Neuronal stem cell (in vitro differentiated cells): ENCODE measurements around the gene TLE3.

Experiments used
- DNase-seq: peaks from one replicate; pipeline ENCODE4 v3.0.0-alpha.2; 2013; ENCODE audit warnings: low spot score
- H2AFZ ChIP-seq: one replicate; pipeline ENCODE4 v1.6.1; 2013; ENCODE audit warnings: mild to moderate bottlenecking, low read length, inconsistent platforms
- H2AK5ac ChIP-seq: 2 replicates; pipeline ENCODE4 v1.6.1; 2013; ENCODE audit warnings: low read depth, mild to moderate bottlenecking, inconsistent platforms, low read length, moderate library complexity, mixed read lengths
- H2BK120ac ChIP-seq: 2 replicates; pipeline ENCODE4 v1.6.1; 2013; ENCODE audit warnings: low read depth, mild to moderate bottlenecking, inconsistent platforms, low read length, moderate library complexity, mixed read lengths
- H2BK12ac ChIP-seq: one replicate; pipeline ENCODE4 v1.6.1; 2013; ENCODE audit warnings: low read length, inconsistent platforms
- H2BK15ac ChIP-seq: 2 replicates; pipeline ENCODE4 v1.6.1; 2013; ENCODE audit warnings: mild to moderate bottlenecking, low read length, inconsistent platforms, mixed read lengths
- H2BK5ac ChIP-seq: one replicate; pipeline ENCODE4 v1.6.1; 2013; ENCODE audit warnings: inconsistent platforms, mild to moderate bottlenecking, low read length, moderate library complexity
- H3K14ac ChIP-seq: one replicate; pipeline ENCODE4 v1.6.1; 2013; ENCODE audit warnings: low read length, inconsistent platforms
- H3K18ac ChIP-seq: 2 replicates; pipeline ENCODE4 v1.6.1; 2013; ENCODE audit warnings: low read length, inconsistent platforms
- H3K23ac ChIP-seq: 2 replicates; pipeline ENCODE4 v1.6.1; 2013; ENCODE audit warnings: low read depth, mild to moderate bottlenecking, mixed read lengths, low read length, inconsistent platforms; ENCODE audit not compliant: poor library complexity
- H3K27ac ChIP-seq: replicated peaks from 3 replicates; pipeline ENCODE4 v1.5.1; 2013; ENCODE audit warnings: low read length, inconsistent platforms
- H3K27me3 ChIP-seq, 3 experiments: 2 replicates each; pipeline ENCODE4 v1.6.1; 2013; ENCODE audit warnings: low read length in 3 of 3, mild to moderate bottlenecking in 2 of 3, inconsistent platforms in 1 of 3, low read depth in 1 of 3, mixed read lengths in 1 of 3, moderate library complexity in 1 of 3; ENCODE audit not compliant: control insufficient read depth in 3 of 3, insufficient read depth in 3 of 3
- H3K36me3 ChIP-seq, 2 donors: replicated peaks in 1 of 2; 2 replicates each; pipeline ENCODE4 v1.6.1; 2013; ENCODE audit warnings: low read length in 2 of 2; ENCODE audit not compliant: control insufficient read depth in 2 of 2, insufficient read depth in 2 of 2
- H3K4ac ChIP-seq: 2 replicates; pipeline ENCODE4 v1.6.1; 2013; ENCODE audit warnings: inconsistent platforms, mild to moderate bottlenecking, low read length, moderate library complexity
- H3K4me1 ChIP-seq, 2 donors: 1 replicate in 1 of 2; 2 replicates in 1 of 2; pipeline ENCODE4 v1.6.1; 2013; ENCODE audit warnings: low read length in 2 of 2, low read depth in 1 of 2; ENCODE audit not compliant: control insufficient read depth in 2 of 2, insufficient read depth in 1 of 2
- H3K4me2 ChIP-seq: one replicate; pipeline ENCODE4 v1.6.1; 2013; ENCODE audit warnings: mild to moderate bottlenecking, low read length, inconsistent platforms; ENCODE audit not compliant: insufficient read depth, poor library complexity, severe bottlenecking
- H3K4me3 ChIP-seq, 2 donors: 2 replicates each; pipeline ENCODE4 v1.5.1; 2013; ENCODE audit warnings: low read length in 2 of 2, mild to moderate bottlenecking in 2 of 2, inconsistent platforms in 1 of 2, moderate library complexity in 1 of 2
- H3K79me1 ChIP-seq: one replicate; pipeline ENCODE4 v1.6.1; 2013; ENCODE audit warnings: low read depth, mild to moderate bottlenecking, inconsistent platforms, low read length, moderate library complexity
- H3K9ac ChIP-seq: one replicate; pipeline ENCODE4 v1.6.1; 2013; ENCODE audit warnings: mild to moderate bottlenecking, low read depth, low read length, inconsistent platforms; ENCODE audit not compliant: poor library complexity
- H3K9me3 ChIP-seq, 2 donors: replicated peaks in 1 of 2; 2 replicates each; pipeline versions ENCODE3 to v1.6.1; 2013; ENCODE audit warnings: low read length in 2 of 2, mild to moderate bottlenecking in 2 of 2, inconsistent platforms in 1 of 2, low read depth in 1 of 2, mixed read lengths in 1 of 2, moderate library complexity in 1 of 2; ENCODE audit not compliant: control insufficient read depth in 2 of 2, insufficient read depth in 1 of 2
- H4K8ac ChIP-seq: one replicate; pipeline ENCODE4 v1.6.1; 2013; ENCODE audit warnings: low read depth, mild to moderate bottlenecking, inconsistent platforms, low read length, moderate library complexity
- H4K91ac ChIP-seq: one replicate; pipeline ENCODE4 v1.6.1; 2013; ENCODE audit warnings: low read length, low read depth, mild to moderate bottlenecking, inconsistent platforms; ENCODE audit not compliant: poor library complexity
- WGBS, 2 donors: extraction: QIAGEN DNeasy Blood & Tissue Kit; methylation state at CpG; one replicate each; pipeline ENCODE4 v1.1.7; 2013; ENCODE audit warnings: missing lambda C conversion rate in 2 of 2, mixed read lengths in 1 of 2; ENCODE audit not compliant: insufficient read length in 2 of 2, insufficient replicate concordance in 1 of 2; ENCODE audit errors: extremely low coverage in 2 of 2; 5-methylcytosine and 5-hydroxymethylcytosine counted together

The TLE3 gene

DNA sequence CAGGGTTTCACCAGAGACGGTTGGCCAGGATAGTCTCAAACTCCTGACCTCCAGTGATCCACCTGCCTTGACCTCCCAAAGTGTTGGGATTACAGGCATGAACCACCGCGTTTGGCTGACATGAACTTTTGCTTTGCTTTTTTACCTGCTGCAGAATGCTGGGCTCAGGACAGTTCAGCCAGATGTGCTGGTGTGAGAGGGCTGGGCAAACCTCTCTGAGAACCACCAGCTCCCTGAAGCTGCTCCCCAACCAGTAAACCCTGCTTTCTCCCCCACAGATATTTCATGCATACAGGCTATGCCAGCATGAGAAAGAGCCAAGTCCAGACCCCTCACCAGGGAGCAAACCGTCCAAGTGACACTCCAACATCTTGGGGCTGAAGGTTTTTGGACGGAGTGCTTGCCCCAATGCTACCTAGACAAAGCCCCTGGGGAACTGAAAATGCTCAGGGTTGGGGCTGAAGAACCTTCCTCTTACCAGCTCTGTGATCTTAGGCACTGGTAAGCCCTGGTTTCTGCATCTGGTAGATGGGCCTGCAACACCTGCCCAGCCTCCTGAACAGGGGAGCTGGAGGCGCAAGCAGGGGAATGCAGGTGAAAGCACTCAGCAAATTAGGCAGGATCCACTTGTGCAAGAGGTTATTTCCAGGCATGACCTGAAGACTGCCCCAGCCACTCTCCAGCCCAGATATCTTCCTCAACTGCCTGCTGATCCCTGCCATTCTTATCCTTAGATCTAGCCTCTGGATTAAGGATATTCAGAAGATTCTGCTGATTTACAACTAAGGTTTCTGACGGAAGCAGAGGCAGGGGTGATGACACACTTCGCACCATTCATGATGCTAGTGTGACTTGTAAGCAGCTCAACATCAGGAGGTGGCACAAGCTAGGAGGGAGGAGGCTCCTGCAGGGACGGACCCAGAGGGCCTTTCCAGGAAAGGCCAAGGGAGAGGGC is 78.8 kb downstream of the TLE3 start:
- DNase-seq, result no peak
- no peak overlapping the region for H2BK120ac ChIP-seq
- no peak overlapping the region for H3K4me2 ChIP-seq
- H3K14ac ChIP-seq, result no peak overlapping the region
- H3K9me3 ChIP-seq, result peaks cover 4 to 6% of the 10 kb centered on the region in 2 donors
- H2BK12ac ChIP-seq, result no peak overlapping the region
- WGBS, 2 donors, result no CpG with 5 or more reads among the region's 9 CpGs
- no peaks in the 10 kb centered on the region for H3K36me3 ChIP-seq
- H4K91ac ChIP-seq, result no peak overlapping the region
- no peak overlapping the region for H3K27ac ChIP-seq
- peaks cover 7 to 13% of the 10 kb centered on the region in 2 donors for H3K4me1 ChIP-seq
- no peak overlapping the region for H3K4ac ChIP-seq
- no peak overlapping the region for H2BK15ac ChIP-seq
- H3K23ac ChIP-seq, result no peak overlapping the region
- no peak overlapping the region for H3K18ac ChIP-seq
- H2BK5ac ChIP-seq, result no peak overlapping the region
- H4K8ac ChIP-seq, result no peak overlapping the region
- H3K9ac ChIP-seq, result no peak overlapping the region
- no peak overlapping the region for H3K4me3 ChIP-seq
- H3K79me1 ChIP-seq, result no peaks in the 10 kb centered on the region
- H2AFZ ChIP-seq, result no peak overlapping the region
- peaks cover 0 to 28% (median 0%) of the 10 kb centered on the region in 3 experiments for H3K27me3 ChIP-seq
- no peak overlapping the region for H2AK5ac ChIP-seq

DNA sequence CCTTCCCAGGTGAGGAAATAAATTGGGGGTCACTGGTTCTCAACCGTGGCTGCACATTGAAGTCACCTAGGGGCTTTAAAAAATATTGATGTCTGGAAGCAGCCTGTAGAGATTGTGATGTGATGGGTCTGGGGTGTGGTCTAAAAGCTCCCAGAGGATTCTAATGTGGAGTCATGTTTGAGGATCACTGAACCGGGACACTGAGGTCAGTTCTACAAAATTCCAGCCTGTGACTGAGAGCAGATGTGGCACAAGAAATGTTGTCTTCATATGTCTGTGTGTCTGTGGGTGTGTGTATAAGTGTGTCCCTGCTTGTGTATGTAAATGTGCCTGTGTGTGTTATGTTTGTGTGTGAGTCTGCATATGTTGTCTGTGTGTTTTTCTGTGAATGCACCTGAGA is 79.9 kb downstream of the TLE3 start:
- Histone ChIP-seq H4K91ac (no peak overlapping the region), H3K23ac (no peak overlapping the region), H2AFZ (no peak overlapping the region), H3K9me3 (peaks cover 4 to 6% of the 10 kb centered on the region in 2 donors), H2BK120ac (no peak overlapping the region), H3K4me3 (no peak overlapping the region), H2BK5ac (no peak overlapping the region), H3K4ac (no peak overlapping the region), H3K27me3 (peaks cover 0 to 32% (median 0%) of the 10 kb centered on the region in 3 experiments), H3K18ac (no peak overlapping the region), H2BK15ac (no peak overlapping the region), H3K79me1 (no peaks in the 10 kb centered on the region), H3K4me1 (peaks cover 1 to 11% of the 10 kb centered on the region in 2 donors), H3K27ac (no peak overlapping the region), H4K8ac (no peak overlapping the region), H3K9ac (peak overlapping the region; percentile 24), H2AK5ac (no peak overlapping the region), H3K36me3 (no peaks in the 10 kb centered on the region), H3K4me2 (no peak overlapping the region), H2BK12ac (no peak overlapping the region), H3K14ac (no peak overlapping the region)
- no CpG with 5 or more reads among the region's 2 CpGs for WGBS, 2 donors
- no peak for DNase-seq

DNA sequence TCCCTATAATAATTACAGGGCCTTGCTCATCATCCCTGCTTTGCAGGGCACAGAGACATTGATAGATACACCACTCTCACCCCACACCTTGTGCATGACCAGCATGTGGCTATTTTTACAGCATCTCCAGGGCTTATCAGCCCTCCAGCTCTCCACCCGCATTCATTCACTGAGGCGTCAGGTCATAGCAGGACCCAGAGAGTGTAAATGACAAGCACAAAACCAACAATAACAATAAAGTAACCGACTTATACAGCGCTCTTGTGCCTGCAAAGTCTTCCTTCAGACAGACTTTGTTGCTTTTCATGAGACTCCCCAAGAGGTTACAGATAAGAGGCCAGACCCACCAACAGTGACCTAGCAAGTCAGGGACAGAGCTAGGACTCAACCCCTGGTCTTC is 80.7 kb downstream of the TLE3 start:
- Histone ChIP-seq H3K4me2 (no peak overlapping the region), H3K9me3 (peaks cover 1 to 2% of the 10 kb centered on the region in 2 donors), H3K9ac (no peak overlapping the region), H3K79me1 (no peaks in the 10 kb centered on the region), H3K27ac (no peak overlapping the region), H2AFZ (no peak overlapping the region), H3K4ac (no peak overlapping the region), H3K23ac (no peak overlapping the region), H2BK5ac (no peak overlapping the region), H4K8ac (no peak overlapping the region), H3K18ac (no peak overlapping the region), H2BK15ac (no peak overlapping the region), H2BK12ac (no peak overlapping the region), H4K91ac (no peak overlapping the region), H3K14ac (no peak overlapping the region), H3K4me3 (no peak overlapping the region), H3K36me3 (no peaks in the 10 kb centered on the region), H3K27me3 (peaks cover 0 to 38% (median 0%) of the 10 kb centered on the region in 3 experiments), H3K4me1 (peaks cover 0 to 11% of the 10 kb centered on the region in 2 donors), H2AK5ac (no peak overlapping the region), H2BK120ac (no peak overlapping the region)
- DNase-seq, result no peak
- no CpG with 5 or more reads among the region's 4 CpGs for WGBS, 2 donors

DNA sequence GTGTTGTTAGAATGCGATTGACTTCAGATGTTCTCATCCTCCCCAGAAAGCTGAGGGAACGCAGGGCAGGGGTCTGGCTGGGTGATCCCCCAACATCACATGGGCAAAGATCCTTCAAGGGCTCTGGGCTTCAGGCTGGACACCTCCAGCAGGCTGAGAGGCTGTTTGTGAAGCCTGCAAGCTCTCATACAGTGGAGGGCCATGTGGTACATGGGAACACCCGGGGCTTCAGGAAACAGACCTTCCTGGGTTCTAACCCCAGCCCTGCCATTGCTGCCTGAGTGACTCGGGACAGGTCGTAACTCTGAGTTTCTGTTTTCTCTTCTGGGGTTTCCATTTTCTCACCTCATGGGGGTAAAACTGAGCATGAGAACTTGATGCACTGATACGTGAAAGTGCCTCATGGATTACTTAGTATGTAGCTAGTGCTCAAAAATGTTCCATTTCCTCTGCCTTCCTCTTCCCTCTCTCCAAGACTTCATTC is 81.2 kb downstream of the TLE3 start:
- H3K4me2 ChIP-seq, result no peak overlapping the region
- no peak overlapping the region for H3K23ac ChIP-seq
- peaks cover 0 to 11% of the 10 kb centered on the region in 2 donors for H3K4me1 ChIP-seq
- no peak overlapping the region for H3K27ac ChIP-seq
- no peak overlapping the region for H3K4ac ChIP-seq
- no peak overlapping the region for H2BK12ac ChIP-seq
- H3K18ac ChIP-seq, result no peak overlapping the region
- H2BK5ac ChIP-seq, result no peak overlapping the region
- H4K91ac ChIP-seq, result no peak overlapping the region
- H3K14ac ChIP-seq, result no peak overlapping the region
- H2BK120ac ChIP-seq, result no peak overlapping the region
- H3K36me3 ChIP-seq, result no peaks in the 10 kb centered on the region
- H3K9ac ChIP-seq, result no peak overlapping the region
- DNase-seq, result no peak
- no peak overlapping the region for H2AK5ac ChIP-seq
- no peak overlapping the region for H4K8ac ChIP-seq
- no peak overlapping the region for H3K4me3 ChIP-seq
- H2AFZ ChIP-seq, result no peak overlapping the region
- no peaks in the 10 kb centered on the region for H3K79me1 ChIP-seq
- no peak overlapping the region for H2BK15ac ChIP-seq
- H3K27me3 ChIP-seq, result peaks cover 0 to 42% (median 0%) of the 10 kb centered on the region in 3 experiments
- no peaks in the 10 kb centered on the region for H3K9me3 ChIP-seq
- WGBS, 2 donors, result no CpG with 5 or more reads among the region's 6 CpGs
